ENCODE results near the gene SOCS1.
A peak's percentile ranks its signal among the peaks of the same experiment; 100 is the strongest.

GRCh38 chr16:11231367-11231970 is 24.5 kb downstream of the SOCS1 start:
- no peak for TF ChIP-seq CTCF (IDR thresholded peaks at IDR 0.05 in 8 of 11, conservative IDR thresholded peaks at IDR 0.05 in 3 of 11)
- peak in 1 of 3 donors; percentile 37 for TF ChIP-seq POLR2AphosphoS5 (IDR thresholded peaks at IDR 0.05)
- no peak for TF ChIP-seq POLR2A (IDR thresholded peaks at IDR 0.05)
